T-helper 1 cell treated with Interleukin-12 subunit alpha and Interleukin-12 subunit beta and Interleukin-4 antibody, amounts not matched to agents 30 ng/mL and 1 ng/mL, for 36 hours (primary cell): ENCODE data around the gene KLF8. TPM values are rescaled to one million over a fixed set of nuclear protein-coding genes. Genes with fewer than 3 reads are reported as not detected.

ENCODE experiments used
- intact Hi-C: fragments of 100-400 bp; cut with micrococcal nuclease; formaldehyde crosslinking; loops from one replicate; pipeline ENCODE4 v1.15.1; 2024
- total RNA-seq: library from RNA; stranded (reverse); gene quantifications from 2 replicates; pipeline ENCODE4 v1.2.3, GENCODE V29; 2022

KLF8 gene
- total RNA-seq, 1 donor from 2014 or later: 13.5 TPM

DNA sequence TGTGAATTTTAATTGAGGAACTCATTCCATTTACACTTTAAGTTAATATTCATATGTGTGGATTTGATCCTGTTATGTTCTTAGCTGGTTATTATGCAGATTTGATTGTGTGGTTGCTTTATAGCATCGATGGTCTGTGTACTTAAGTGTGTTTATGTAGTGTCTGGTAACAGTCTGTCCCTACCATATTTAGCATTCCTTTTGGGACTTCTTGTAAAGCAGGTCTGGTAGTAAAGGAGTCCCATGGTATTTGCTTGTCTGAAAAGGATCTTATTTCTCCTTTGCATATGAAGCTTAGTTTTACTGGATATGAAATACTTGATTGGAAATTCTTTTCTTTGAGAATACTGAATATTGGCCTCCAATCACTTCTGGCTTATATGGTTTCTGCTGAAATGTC is 76.6 kb downstream of the KLF8 start:
- intact Hi-C loops: no loop called here

DNA sequence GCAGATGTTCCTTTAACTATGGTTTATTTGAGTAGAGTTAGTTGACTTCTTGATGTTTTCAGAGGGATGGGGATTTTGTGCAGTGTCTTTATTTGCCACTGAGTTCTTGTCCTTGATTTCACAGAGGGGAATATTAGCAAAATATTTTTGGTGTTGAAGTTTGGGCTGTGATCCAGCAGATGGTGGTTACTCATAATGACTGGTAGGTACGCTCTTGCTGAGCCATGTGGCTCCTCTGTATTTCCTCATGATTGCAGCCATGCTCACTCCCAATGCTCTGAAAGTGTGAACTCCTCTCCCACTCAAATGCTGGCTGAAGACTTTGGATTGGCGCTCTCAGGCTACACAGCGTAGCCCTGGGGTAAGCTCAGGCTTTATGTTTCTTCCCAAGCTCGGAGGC is 77.7 kb downstream of the KLF8 start:
- intact Hi-C loops: loop anchor here (5.0 kb wide), 2 partner anchors 87 to 593 kb away; partner anchors contain the start of gene RRAGB

DNA sequence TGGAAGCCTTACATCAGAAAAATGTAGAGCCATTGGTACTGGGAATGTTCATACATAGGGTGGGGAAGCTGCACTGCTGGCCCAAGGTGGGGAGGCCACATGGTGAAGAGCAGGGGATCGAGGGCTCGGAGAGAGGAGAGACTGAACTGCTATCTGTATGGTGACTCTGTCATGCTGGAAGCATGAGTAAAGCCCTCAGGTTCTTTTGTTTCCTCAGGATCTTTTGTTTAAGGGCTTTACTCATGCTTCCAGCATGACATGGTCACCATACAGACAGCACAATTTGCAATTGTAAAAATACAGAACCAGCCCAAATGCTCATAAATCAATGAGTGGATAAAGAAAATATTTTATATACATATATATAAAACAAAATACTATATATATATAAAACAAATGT is 78.4 kb downstream of the KLF8 start:
- intact Hi-C loops: loop anchor here (5.0 kb wide), 2 partner anchors 87 to 593 kb away; partner anchors contain the start of gene RRAGB

DNA sequence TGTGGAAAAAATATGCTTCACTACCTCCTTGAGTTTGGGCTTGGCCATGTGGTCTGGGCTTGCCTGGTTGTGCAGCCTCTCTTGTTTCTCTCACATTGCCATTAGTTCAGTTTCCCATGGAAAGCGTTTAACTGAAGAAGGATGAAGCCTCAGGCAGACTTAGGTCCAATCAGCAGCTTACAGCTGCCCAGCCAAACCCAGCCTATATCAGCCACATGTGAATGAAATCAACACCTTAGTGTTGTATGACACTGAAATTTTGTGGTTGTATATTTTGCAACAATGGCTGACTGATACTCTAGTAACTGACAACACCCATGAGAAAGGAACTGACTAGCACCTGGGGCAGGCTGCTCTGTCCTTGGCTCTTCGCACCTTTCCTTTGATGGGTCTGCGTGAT is 81.2 kb downstream of the KLF8 start:
- intact Hi-C loops: loop anchor here (5.0 kb wide), 2 partner anchors 84 to 596 kb away; partner anchors contain the start of gene RRAGB

DNA sequence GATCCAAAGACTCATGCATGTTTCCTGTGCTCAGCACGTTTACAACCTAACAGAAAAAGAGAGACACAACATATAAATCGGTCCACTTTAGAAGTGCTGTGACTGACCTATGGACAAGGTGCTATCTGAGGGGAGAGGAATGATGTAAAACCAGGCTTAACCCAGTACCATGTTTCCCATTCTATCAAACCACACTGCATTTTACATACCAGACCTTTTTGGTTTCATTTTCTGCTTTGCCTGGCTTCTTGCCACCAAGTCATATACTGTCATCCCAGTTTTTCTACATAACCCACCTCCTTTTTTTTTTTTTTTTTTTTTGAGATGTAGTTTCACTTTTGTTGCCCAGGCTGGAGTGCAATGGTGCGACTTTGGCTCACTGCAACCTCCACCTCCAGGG is 82.2 kb downstream of the KLF8 start:
- intact Hi-C loops: loop anchor here (1.0 to 5.0 kb wide), 4 partner anchors 51 to 597 kb away; partner anchors contain the start of genes RRAGB and UBQLN2

DNA sequence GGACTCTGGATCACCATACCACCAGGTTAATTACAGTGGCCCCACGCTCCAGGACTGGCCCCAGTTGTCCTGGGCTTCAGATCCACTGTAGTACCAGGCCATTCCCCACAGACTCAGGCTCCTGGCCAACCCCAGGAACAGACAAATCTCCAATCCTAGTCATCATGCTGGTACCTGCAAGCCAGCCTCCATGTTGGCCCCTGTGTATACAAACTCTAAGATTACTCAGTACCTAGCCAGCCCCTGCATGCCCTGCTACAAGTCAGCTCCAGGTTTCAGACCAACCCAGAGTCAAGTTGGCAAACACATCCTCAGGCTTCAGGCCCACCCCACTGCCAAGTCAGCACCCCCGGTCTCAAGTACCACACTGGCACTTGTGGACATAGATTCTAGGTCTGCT is 85.9 kb downstream of the KLF8 start:
- intact Hi-C loops: no loop called here

DNA sequence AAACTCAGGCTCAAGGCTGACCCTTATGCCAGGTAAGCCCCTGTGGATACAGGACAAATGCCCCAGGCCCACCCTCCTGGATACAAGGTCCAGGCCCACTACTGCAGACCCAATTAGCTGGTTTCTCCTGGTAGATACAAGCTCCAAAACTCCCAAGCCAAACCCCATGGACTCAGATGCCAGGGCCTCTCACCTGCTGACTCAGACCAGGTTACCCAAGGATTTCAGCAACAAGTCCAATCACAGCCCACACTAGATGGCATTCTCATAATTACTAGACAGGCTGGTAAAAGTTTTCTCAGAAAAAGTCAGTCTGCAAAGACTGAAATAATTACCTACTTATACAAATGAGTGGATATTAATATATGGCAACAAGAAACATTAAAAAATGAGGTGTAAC is 87.0 kb downstream of the KLF8 start:
- intact Hi-C loops: no loop called here
